OCI-LY7 (cell line): Measurements from ENCODE around the gene ENOX1.

Experiments
- EZH2phosphoT487 ChIP-seq: fragments of 200-600 bp; sonication (generic); IDR thresholded peaks from 2 replicates; pipeline ENCODE4 v1.6.1; 2018; ENCODE audit warnings: low read depth, borderline replicate concordance, mild to moderate bottlenecking, mixed run types, antibody characterized with exemption, low read length, moderate library complexity, mixed read lengths
- TF ChIP-seq, protein P1 (sequence below): fragments of 200-600 bp; sonication (generic); conservative IDR thresholded peaks from 2 replicates; pipeline ENCODE4 v1.5.1; 2014; ENCODE audit warnings: mild to moderate bottlenecking, antibody characterized with exemption, low read length, moderate library complexity, mixed read lengths

DNA sequence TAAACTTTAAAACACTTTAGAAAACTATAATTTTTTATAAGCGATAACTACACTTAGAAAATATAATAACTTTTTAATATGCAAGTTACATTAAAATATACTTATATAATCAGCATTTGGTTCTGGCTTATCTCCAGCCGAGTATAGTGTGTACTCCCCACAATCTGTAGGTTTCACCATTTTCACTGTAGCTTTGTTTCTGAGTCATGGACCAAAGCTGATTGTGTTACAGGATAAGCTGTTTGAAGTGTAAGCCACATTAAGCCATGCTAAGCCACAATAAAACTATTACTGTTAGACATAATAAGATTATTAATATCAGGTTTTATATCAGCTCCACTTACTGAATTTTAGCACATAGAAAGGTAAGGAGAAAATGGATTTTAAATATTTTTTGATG is 48.9 kb upstream of the ENOX1 start:
- TF ChIP-seq, protein P1, sequence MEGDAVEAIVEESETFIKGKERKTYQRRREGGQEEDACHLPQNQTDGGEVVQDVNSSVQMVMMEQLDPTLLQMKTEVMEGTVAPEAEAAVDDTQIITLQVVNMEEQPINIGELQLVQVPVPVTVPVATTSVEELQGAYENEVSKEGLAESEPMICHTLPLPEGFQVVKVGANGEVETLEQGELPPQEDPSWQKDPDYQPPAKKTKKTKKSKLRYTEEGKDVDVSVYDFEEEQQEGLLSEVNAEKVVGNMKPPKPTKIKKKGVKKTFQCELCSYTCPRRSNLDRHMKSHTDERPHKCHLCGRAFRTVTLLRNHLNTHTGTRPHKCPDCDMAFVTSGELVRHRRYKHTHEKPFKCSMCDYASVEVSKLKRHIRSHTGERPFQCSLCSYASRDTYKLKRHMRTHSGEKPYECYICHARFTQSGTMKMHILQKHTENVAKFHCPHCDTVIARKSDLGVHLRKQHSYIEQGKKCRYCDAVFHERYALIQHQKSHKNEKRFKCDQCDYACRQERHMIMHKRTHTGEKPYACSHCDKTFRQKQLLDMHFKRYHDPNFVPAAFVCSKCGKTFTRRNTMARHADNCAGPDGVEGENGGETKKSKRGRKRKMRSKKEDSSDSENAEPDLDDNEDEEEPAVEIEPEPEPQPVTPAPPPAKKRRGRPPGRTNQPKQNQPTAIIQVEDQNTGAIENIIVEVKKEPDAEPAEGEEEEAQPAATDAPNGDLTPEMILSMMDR, result no peak
- no peak for TF ChIP-seq EZH2phosphoT487
